HEK293 (cell line): ENCODE data around the gene MCM7.

Experiments
- CTCF ChIA-PET: fragments of 350-600 bp; formaldehyde crosslinking; extraction: SDS; loops from one replicate; lab custom pipeline; 2021; ENCODE audit warnings: antibody characterized with exemption; lab: Yijun Ruan, JAX
- POLR2A ChIA-PET: fragments of 300-600 bp; formaldehyde crosslinking; extraction: SDS; loops from one replicate; lab custom pipeline; 2020; ENCODE audit warnings: antibody characterized with exemption, inconsistent platforms; lab: Yijun Ruan, JAX
- H3K27ac ChIP-seq: fragments of 200-500 bp; sonication (Bioruptor generic); 2 replicates; pipeline ENCODE4 v1.5.1; 2014; ENCODE audit warnings: low read depth, low read length, control low read depth, inconsistent platforms; ENCODE audit errors: extremely low read depth
- H3K36me3 ChIP-seq, 2 experiments: fragments of 200-500 bp in 1 of 2; sonication (Bioruptor generic) in 1 of 2; 1 replicate in 1 of 2; 2 replicates in 1 of 2; pipeline ENCODE4 v1.5.1; 2014 to 2017; ENCODE audit warnings: inconsistent platforms in 2 of 2, low read length in 2 of 2; ENCODE audit not compliant: control insufficient read depth in 2 of 2, insufficient read depth in 1 of 2
- H3K4me1 ChIP-seq: fragments of 200-500 bp; sonication (Bioruptor generic); 2 replicates; pipeline ENCODE4 v1.5.1; 2014; ENCODE audit warnings: mild to moderate bottlenecking, low read length, inconsistent platforms; ENCODE audit not compliant: control insufficient read depth, insufficient read depth
- H3K4me3 ChIP-seq: 2 replicates; pipeline ENCODE4 v1.5.1; 2011; ENCODE audit warnings: low read depth, mild to moderate bottlenecking, control low read depth, low read length, moderate library complexity
- H3K9me3 ChIP-seq: fragments of 200-500 bp; sonication (Bioruptor generic); 2 replicates; pipeline ENCODE4 v1.5.1; 2014; ENCODE audit warnings: low read depth, low read length, inconsistent platforms; ENCODE audit not compliant: control insufficient read depth, insufficient read depth
- CTCF ChIP-seq: fragments of 450-650 bp; formaldehyde crosslinking; IDR thresholded peaks from 2 replicates; pipeline ENCODE4 v1.5.1; 2016; ENCODE audit warnings: missing biosample characterization, missing genetic modification characterization
- MYNN ChIP-seq: fragments of 450-650 bp; formaldehyde crosslinking; IDR thresholded peaks from 2 replicates; pipeline ENCODE4 v1.5.1; 2016; ENCODE audit warnings: missing biosample characterization, missing genetic modification characterization, borderline replicate concordance
- OVOL3 ChIP-seq: fragments of 450-650 bp; formaldehyde crosslinking; IDR thresholded peaks from 2 replicates; pipeline ENCODE4 v1.5.1; 2016; ENCODE audit warnings: missing biosample characterization, missing genetic modification characterization
- SCRT2 ChIP-seq: fragments of 450-650 bp; formaldehyde crosslinking; IDR thresholded peaks from 2 replicates; pipeline ENCODE4 v1.5.1; 2016; ENCODE audit warnings: missing biosample characterization, missing genetic modification characterization
- ZBTB1 ChIP-seq: fragments of 450-650 bp; formaldehyde crosslinking; IDR thresholded peaks from 2 replicates; pipeline ENCODE4 v1.5.1; 2016; ENCODE audit warnings: missing biosample characterization, missing genetic modification characterization
- ZBTB48 ChIP-seq: fragments of 450-650 bp; formaldehyde crosslinking; IDR thresholded peaks from 2 replicates; pipeline ENCODE4 v1.5.1; 2016; ENCODE audit warnings: missing biosample characterization, missing genetic modification characterization
- ZBTB7A ChIP-seq: fragments of 450-650 bp; formaldehyde crosslinking; IDR thresholded peaks from 2 replicates; pipeline ENCODE4 v1.5.1; 2016; ENCODE audit warnings: low read depth, missing biosample characterization, missing genetic modification characterization
- ZNF121 ChIP-seq: fragments of 450-650 bp; formaldehyde crosslinking; IDR thresholded peaks from 2 replicates; pipeline ENCODE4 v1.5.1; 2016; ENCODE audit warnings: missing biosample characterization, missing genetic modification characterization
- ZNF138 ChIP-seq: fragments of 450-650 bp; formaldehyde crosslinking; IDR thresholded peaks from 2 replicates; pipeline ENCODE4 v1.5.1; 2016; ENCODE audit warnings: missing biosample characterization, missing genetic modification characterization, borderline replicate concordance
- ZNF280C ChIP-seq: fragments of 450-650 bp; formaldehyde crosslinking; IDR thresholded peaks from 2 replicates; pipeline ENCODE4 v1.5.1; 2016; ENCODE audit warnings: missing biosample characterization, missing genetic modification characterization
- ZNF341 ChIP-seq: fragments of 450-650 bp; formaldehyde crosslinking; IDR thresholded peaks from 2 replicates; pipeline ENCODE4; 2016; ENCODE audit warnings: low read depth, missing biosample characterization, missing genetic modification characterization
- ZNF423 ChIP-seq: fragments of 450-650 bp; formaldehyde crosslinking; IDR thresholded peaks from 2 replicates; pipeline ENCODE4 v1.5.1; 2016; ENCODE audit warnings: missing biosample characterization, missing genetic modification characterization
- ZNF560 ChIP-seq: fragments of 450-650 bp; formaldehyde crosslinking; IDR thresholded peaks from 2 replicates; pipeline ENCODE4 v1.5.1; 2017; ENCODE audit warnings: missing biosample characterization, missing genetic modification characterization, borderline replicate concordance
- ZNF561 ChIP-seq: fragments of 450-650 bp; IDR thresholded peaks from 2 replicates; pipeline ENCODE4 v1.5.1; 2018; ENCODE audit warnings: missing biosample characterization, missing genetic modification characterization, borderline replicate concordance
- ZNF610 ChIP-seq: fragments of 450-650 bp; formaldehyde crosslinking; IDR thresholded peaks from 2 replicates; pipeline ENCODE4 v1.5.1; 2016; ENCODE audit warnings: missing biosample characterization, missing genetic modification characterization, borderline replicate concordance
- ZNF639 ChIP-seq: fragments of 450-650 bp; formaldehyde crosslinking; IDR thresholded peaks from 2 replicates; pipeline ENCODE4 v1.5.1; 2016; ENCODE audit warnings: missing biosample characterization, missing genetic modification characterization
- ZNF664 ChIP-seq: fragments of 450-650 bp; formaldehyde crosslinking; IDR thresholded peaks from 2 replicates; pipeline ENCODE4 v1.5.1; 2016; ENCODE audit warnings: missing biosample characterization, missing genetic modification characterization
- ZNF791 ChIP-seq: fragments of 450-650 bp; formaldehyde crosslinking; IDR thresholded peaks from 2 replicates; pipeline ENCODE4 v1.5.1; 2016; ENCODE audit warnings: missing biosample characterization, missing genetic modification characterization
- ZSCAN4 ChIP-seq: fragments of 450-650 bp; formaldehyde crosslinking; IDR thresholded peaks from 2 replicates; pipeline ENCODE4 v1.5.1; 2017; ENCODE audit warnings: missing biosample characterization, missing genetic modification characterization
- TF ChIP-seq, protein P1 (sequence below): fragments of 450-650 bp; formaldehyde crosslinking; IDR thresholded peaks from 2 replicates; pipeline ENCODE4 v1.5.1; 2016; ENCODE audit warnings: missing biosample characterization, missing genetic modification characterization
- TF ChIP-seq, protein P2 (sequence below): fragments of 450-650 bp; formaldehyde crosslinking; IDR thresholded peaks from 2 replicates; pipeline ENCODE4 v1.5.1; 2016; ENCODE audit warnings: missing biosample characterization, missing genetic modification characterization

MCM7 gene

GRCh38 chr7:100148225-100148558 is 47.0 kb upstream of the MCM7 start (continued):
- TF ChIP-seq MYNN (tag by site-specific recombination) (no peak), CTCF (tag by site-specific recombination) (no peak), ZNF280C (tag by site-specific recombination) (no peak), ZNF423 (tag by site-specific recombination) (no peak), ZNF341 (tag by site-specific recombination) (no peak), OVOL3 (tag by site-specific recombination) (0 out of 2 replicates have a peak, but pooled peaks have one; percentile 60), ZNF610 (tag by site-specific recombination) (no peak; the same call in 1 of the 2 replicates), ZBTB7A (0 out of 2 replicates have a peak, but pooled peaks have one; percentile 19), ZNF138 (tag by site-specific recombination) (no peak), ZNF560 (no peak), ZNF561 (tag by site-specific recombination) (no peak)
- TF ChIP-seq, protein P1, sequence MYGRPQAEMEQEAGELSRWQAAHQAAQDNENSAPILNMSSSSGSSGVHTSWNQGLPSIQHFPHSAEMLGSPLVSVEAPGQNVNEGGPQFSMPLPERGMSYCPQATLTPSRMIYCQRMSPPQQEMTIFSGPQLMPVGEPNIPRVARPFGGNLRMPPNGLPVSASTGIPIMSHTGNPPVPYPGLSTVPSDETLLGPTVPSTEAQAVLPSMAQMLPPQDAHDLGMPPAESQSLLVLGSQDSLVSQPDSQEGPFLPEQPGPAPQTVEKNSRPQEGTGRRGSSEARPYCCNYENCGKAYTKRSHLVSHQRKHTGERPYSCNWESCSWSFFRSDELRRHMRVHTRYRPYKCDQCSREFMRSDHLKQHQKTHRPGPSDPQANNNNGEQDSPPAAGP = no peak
- TF ChIP-seq, protein P2, sequence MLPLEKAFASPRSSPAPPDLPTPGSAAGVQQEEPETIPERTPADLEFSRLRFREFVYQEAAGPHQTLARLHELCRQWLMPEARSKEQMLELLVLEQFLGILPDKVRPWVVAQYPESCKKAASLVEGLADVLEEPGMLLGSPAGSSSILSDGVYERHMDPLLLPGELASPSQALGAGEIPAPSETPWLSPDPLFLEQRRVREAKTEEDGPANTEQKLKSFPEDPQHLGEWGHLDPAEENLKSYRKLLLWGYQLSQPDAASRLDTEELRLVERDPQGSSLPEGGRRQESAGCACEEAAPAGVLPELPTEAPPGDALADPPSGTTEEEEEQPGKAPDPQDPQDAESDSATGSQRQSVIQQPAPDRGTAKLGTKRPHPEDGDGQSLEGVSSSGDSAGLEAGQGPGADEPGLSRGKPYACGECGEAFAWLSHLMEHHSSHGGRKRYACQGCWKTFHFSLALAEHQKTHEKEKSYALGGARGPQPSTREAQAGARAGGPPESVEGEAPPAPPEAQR = no peak

DNA sequence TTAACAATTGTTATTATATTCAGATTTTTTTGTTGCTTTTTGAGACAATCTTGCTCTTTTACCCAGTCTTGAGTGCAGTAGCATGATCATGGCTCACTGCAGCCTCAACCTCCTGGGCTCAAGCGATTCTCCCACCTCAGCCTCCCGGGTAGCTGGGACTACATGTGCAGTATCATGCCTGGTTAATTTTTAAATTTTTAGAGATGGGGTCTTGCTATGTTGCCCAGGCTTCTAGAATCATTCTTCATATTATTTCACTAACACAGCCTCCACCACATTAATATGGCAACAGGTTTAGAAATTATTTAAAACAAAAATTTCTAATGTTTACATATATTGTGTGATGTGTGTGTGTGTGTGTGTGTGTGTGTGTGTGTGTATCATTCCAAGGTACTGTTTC is 46.1 kb upstream of the MCM7 start:
- Histone ChIP-seq H3K4me3 (no peak overlapping the region), H3K27ac (no peak overlapping the region), H3K4me1 (peaks cover 10% of the 10 kb centered on the region), H3K36me3 (peaks cover 11 to 13% of the 10 kb centered on the region in 2 experiments; a peak in 2 of 3 replicates), H3K9me3 (no peaks in the 10 kb centered on the region)
- CTCF ChIA-PET = interaction anchor here (0.7 to 3.2 kb wide), 4 partner anchors 12 to 63 kb away, joined by 3 to 11 read pairs (median 3); partner anchors contain the start of gene TRAPPC14
- POLR2A ChIA-PET = interaction anchor here (1.8 to 3.5 kb wide), 3 partner anchors 11 to 282 kb away, joined by 9 to 38 read pairs (median 13); partner anchors contain the start of genes GAL3ST4, MEPCE, TRAPPC14 and ZCWPW1
- TF ChIP-seq ZBTB48 (tag by site-specific recombination) = no peak
- no peak for TF ChIP-seq ZNF791 (tag by site-specific recombination)
- 0 out of 2 replicates have a peak, but pooled peaks have one; percentile 21 for TF ChIP-seq ZSCAN4
- TF ChIP-seq SCRT2 (tag by site-specific recombination) = peak; percentile 33; the same call in 1 of the 2 replicates
- TF ChIP-seq ZNF121 (tag by site-specific recombination) = peak; percentile 89
- no peak for TF ChIP-seq ZNF664 (tag by site-specific recombination)
- no peak for TF ChIP-seq MYNN (tag by site-specific recombination)
- TF ChIP-seq ZNF639 (tag by site-specific recombination) = no peak
- no peak for TF ChIP-seq ZBTB1 (tag by site-specific recombination)
